Activated T-helper 1 cell treated with anti-CD3 and anti-CD28 coated beads, Interleukin-12 subunit alpha, Interleukin-12 subunit beta, Interleukin-2, Interleukin-4 antibody, amounts not matched to agents 30 ng/mL and 10 ng/mL and 1 ng/mL, durations not matched to agents 14 hours and 24 hours and 36 hours (primary cell): ENCODE results near the gene TCF4. TPM values are rescaled to one million over a fixed set of nuclear protein-coding genes. Genes with fewer than 3 reads are reported as not detected.

Experiments
- DNase-seq: peaks from one replicate; pipeline ENCODE4 v3.0.0; 2021; ENCODE audit warnings: low spot score
- H3K27ac Mint-ChIP-seq: one replicate; pipeline ENCODE4 v1.8.0; 2021; ENCODE audit warnings: mild to moderate bottlenecking, mixed read lengths
- H3K27me3 Mint-ChIP-seq: one replicate; pipeline ENCODE4 v1.8.0; 2022; ENCODE audit warnings: mild to moderate bottlenecking, moderate library complexity, mixed read lengths; ENCODE audit not compliant: insufficient read depth
- H3K36me3 Mint-ChIP-seq: one replicate; pipeline ENCODE4 v1.8.0; 2021; ENCODE audit warnings: low read depth, mixed read lengths
- H3K4me1 Mint-ChIP-seq: one replicate; pipeline ENCODE4 v1.8.0; 2021; ENCODE audit warnings: low read depth, mixed read lengths
- H3K4me3 Mint-ChIP-seq: one replicate; pipeline ENCODE4 v1.8.0; 2021; ENCODE audit warnings: mild to moderate bottlenecking, moderate library complexity, mixed read lengths
- H3K9me3 Mint-ChIP-seq: one replicate; pipeline ENCODE4 v1.8.0; 2021; ENCODE audit warnings: mixed read lengths
- intact Hi-C: fragments of 100-400 bp; cut with micrococcal nuclease; formaldehyde crosslinking; loops from one replicate; pipeline ENCODE4 v1.15.1; 2024
- total RNA-seq: library from RNA; stranded (reverse); gene quantifications from 2 replicates; pipeline ENCODE4 v1.2.3, GENCODE V29; 2022

TCF4 gene
- total RNA-seq, 1 donor from 2014 or later, result 1.8 TPM

GRCh38 chr18:55381277-55381676 is 206.7 kb downstream of the TCF4 start:
- Mint-ChIP-seq H3K4me3 (no peak overlapping the region), H3K4me1 (no peaks in the 10 kb centered on the region), H3K9me3 (no peaks in the 10 kb centered on the region), H3K27me3 (no peaks in the 10 kb centered on the region), H3K36me3 (no peaks in the 10 kb centered on the region), H3K27ac (no peak overlapping the region)
- no peak for DNase-seq
- intact Hi-C loops, result loop anchor here (10.0 kb wide), 1 partner anchor 1194 kb away; no protein-coding TSS in a partner anchor

- Mint-ChIP-seq H3K4me3 (no peak overlapping the region), H3K4me1 (no peaks in the 10 kb centered on the region), H3K27ac (no peak overlapping the region), H3K9me3 (no peaks in the 10 kb centered on the region), H3K36me3 (no peaks in the 10 kb centered on the region), H3K27me3 (no peaks in the 10 kb centered on the region)
- intact Hi-C loops, result loop anchor here (10.0 kb wide), 1 partner anchor 1194 kb away; no protein-coding TSS in a partner anchor
- DNase-seq, result no peak
Observed at GRCh38 chr18:55380589-55380988, 207.4 kb downstream of the TCF4 start.

- Mint-ChIP-seq H3K36me3 (no peaks in the 10 kb centered on the region), H3K4me1 (no peaks in the 10 kb centered on the region), H3K27ac (no peak overlapping the region), H3K4me3 (no peak overlapping the region), H3K27me3 (no peaks in the 10 kb centered on the region), H3K9me3 (no peaks in the 10 kb centered on the region)
- DNase-seq, result no peak
- intact Hi-C loops, result no loop called here
Observed at GRCh38 chr18:55376387-55376786, 211.6 kb downstream of the TCF4 start.

- Mint-ChIP-seq H3K27me3 (no peaks in the 10 kb centered on the region), H3K9me3 (no peaks in the 10 kb centered on the region), H3K36me3 (no peaks in the 10 kb centered on the region), H3K4me1 (no peaks in the 10 kb centered on the region), H3K27ac (no peak overlapping the region), H3K4me3 (no peak overlapping the region)
- no peak for DNase-seq
- intact Hi-C loops, result no loop called here
Observed at GRCh38 chr18:55375930-55376329, 212.1 kb downstream of the TCF4 start.

- Mint-ChIP-seq H3K27ac (no peak overlapping the region), H3K36me3 (no peaks in the 10 kb centered on the region), H3K4me3 (no peak overlapping the region), H3K4me1 (no peaks in the 10 kb centered on the region), H3K27me3 (no peaks in the 10 kb centered on the region), H3K9me3 (no peaks in the 10 kb centered on the region)
- intact Hi-C loops, result no loop called here
- DNase-seq, result no peak
Observed at GRCh38 chr18:55374741-55375140, 213.3 kb downstream of the TCF4 start.

- intact Hi-C loops, result no loop called here
- Mint-ChIP-seq H3K27ac (no peak overlapping the region), H3K4me3 (no peak overlapping the region), H3K9me3 (no peaks in the 10 kb centered on the region), H3K4me1 (no peaks in the 10 kb centered on the region), H3K27me3 (no peaks in the 10 kb centered on the region), H3K36me3 (no peaks in the 10 kb centered on the region)
- no peak for DNase-seq
Observed at GRCh38 chr18:55372209-55372608, 215.8 kb downstream of the TCF4 start.

- H3K27me3 Mint-ChIP-seq, result no peaks in the 10 kb centered on the region
Observed at GRCh38 chr18:55370936-55371335, 217.1 kb downstream of the TCF4 start.

GRCh38 chr18:55369346-55369745 is 218.6 kb downstream of the TCF4 start:
- DNase-seq, result no peak
- intact Hi-C loops, result no loop called here
- Mint-ChIP-seq H3K36me3 (no peaks in the 10 kb centered on the region), H3K9me3 (no peaks in the 10 kb centered on the region), H3K4me1 (no peaks in the 10 kb centered on the region), H3K27me3 (no peaks in the 10 kb centered on the region), H3K27ac (no peak overlapping the region), H3K4me3 (no peak overlapping the region)

More at GRCh38 chr18:55370936-55371335, 217.1 kb downstream of the TCF4 start:
- DNase-seq, result no peak
- intact Hi-C loops, result no loop called here
- Mint-ChIP-seq H3K4me1 (no peaks in the 10 kb centered on the region), H3K4me3 (no peak overlapping the region), H3K9me3 (no peaks in the 10 kb centered on the region), H3K36me3 (no peaks in the 10 kb centered on the region), H3K27ac (no peak overlapping the region)

- no peaks in the 10 kb centered on the region for H3K4me1 Mint-ChIP-seq
- H3K27ac Mint-ChIP-seq, result no peak overlapping the region
- no peak overlapping the region for H3K4me3 Mint-ChIP-seq
- intact Hi-C loops, result no loop called here
- no peaks in the 10 kb centered on the region for H3K27me3 Mint-ChIP-seq
- no peaks in the 10 kb centered on the region for H3K36me3 Mint-ChIP-seq
- DNase-seq, result no peak
- no peaks in the 10 kb centered on the region for H3K9me3 Mint-ChIP-seq
Observed at GRCh38 chr18:55365342-55365741, 222.7 kb downstream of the TCF4 start.

- Mint-ChIP-seq H3K27me3 (no peaks in the 10 kb centered on the region), H3K4me1 (no peaks in the 10 kb centered on the region), H3K36me3 (no peaks in the 10 kb centered on the region), H3K4me3 (no peak overlapping the region), H3K27ac (no peak overlapping the region), H3K9me3 (no peaks in the 10 kb centered on the region)
- no peak for DNase-seq
- intact Hi-C loops, result no loop called here
Observed at GRCh38 chr18:55362303-55362702, 225.7 kb downstream of the TCF4 start.

- Mint-ChIP-seq H3K4me3 (no peak overlapping the region), H3K36me3 (no peaks in the 10 kb centered on the region), H3K27me3 (no peaks in the 10 kb centered on the region), H3K4me1 (no peaks in the 10 kb centered on the region), H3K9me3 (no peaks in the 10 kb centered on the region), H3K27ac (no peak overlapping the region)
- DNase-seq, result no peak
- intact Hi-C loops, result no loop called here
Observed at GRCh38 chr18:55361492-55362250, 226.3 kb downstream of the TCF4 start.

- intact Hi-C loops, result no loop called here
- H3K4me3 Mint-ChIP-seq, result no peak overlapping the region
- no peak for DNase-seq
- no peaks in the 10 kb centered on the region for H3K36me3 Mint-ChIP-seq
- H3K27me3 Mint-ChIP-seq, result no peaks in the 10 kb centered on the region
- no peaks in the 10 kb centered on the region for H3K9me3 Mint-ChIP-seq
- no peaks in the 10 kb centered on the region for H3K4me1 Mint-ChIP-seq
- no peak overlapping the region for H3K27ac Mint-ChIP-seq
Observed at GRCh38 chr18:55360061-55360460, 227.9 kb downstream of the TCF4 start.

- Mint-ChIP-seq H3K27me3 (peaks cover 9% of the 10 kb centered on the region), H3K4me3 (no peak overlapping the region), H3K36me3 (no peaks in the 10 kb centered on the region), H3K4me1 (no peaks in the 10 kb centered on the region), H3K9me3 (no peaks in the 10 kb centered on the region), H3K27ac (no peak overlapping the region)
- intact Hi-C loops, result no loop called here
- DNase-seq, result no peak
Observed at GRCh38 chr18:55356815-55357214, 231.2 kb downstream of the TCF4 start.

GRCh38 chr18:55355223-55355622 is 232.8 kb downstream of the TCF4 start:
- peaks cover 10% of the 10 kb centered on the region for H3K27me3 Mint-ChIP-seq
- H3K4me1 Mint-ChIP-seq, result no peaks in the 10 kb centered on the region
- no peaks in the 10 kb centered on the region for H3K36me3 Mint-ChIP-seq
- no peak overlapping the region for H3K4me3 Mint-ChIP-seq
- no peaks in the 10 kb centered on the region for H3K9me3 Mint-ChIP-seq
- intact Hi-C loops, result no loop called here
- no peak for DNase-seq
- no peak overlapping the region for H3K27ac Mint-ChIP-seq
